K562 (cell line): ENCODE data around the gene KIN. TPM values are rescaled to one million over a fixed set of nuclear protein-coding genes. Genes with fewer than 3 reads are reported as not detected.

Experiments used
- ATAC-seq: fragments of 200-7000 bp; cut with Tn5 transposase; 3 replicates; pipeline ENCODE4 v1.9.1; 2020; ENCODE audit warnings: moderate library complexity
- BruUV-seq: library from RNA; stranded (reverse); fragments of 400-500 nt; replicated peaks from 2 replicates; lab custom pipeline; 2021; lab: Mats Ljungman, UMichigan
- CTCF ChIA-PET: fragments of 300-600 bp; formaldehyde crosslinking; extraction: SDS; loops from one replicate; lab custom pipeline; 2021; ENCODE audit warnings: low intra/inter-chr PET ratio; lab: Yijun Ruan, JAX
- POLR2A ChIA-PET: fragments of 300-600, 350-650 bp; sonication (Branson Sonifier 250); formaldehyde crosslinking; extraction: SDS; loops from one replicate; lab custom pipeline; 2021; ENCODE audit warnings: antibody characterized with exemption, inconsistent platforms; lab: Yijun Ruan, JAX
- DNase-seq, 4 experiments: peaks; one replicate each; pipeline versions ENCODE4 v3.0.0 to v3.0.0-alpha.2; 2011 to 2018; ENCODE audit warnings: low spot score in 3 of 4, mixed read lengths in 3 of 4; ENCODE audit errors: extremely low read depth in 1 of 4
- FAIRE-seq: peaks from 2 replicates; lab custom pipeline; 2011; peaks lifted over from hg19 to GRCh38; lab: Jason Lieb, UNC
- H2AFZ ChIP-seq: 2 replicates; pipeline ENCODE4 v1.6.0; 2011; ENCODE audit warnings: low read depth, low read length, control low read depth, inconsistent platforms
- H3K27ac ChIP-seq: fragments of 200-600 bp; 3 replicates; pipeline ENCODE4 v1.8.0; 2011; ENCODE audit warnings: low read depth, mild to moderate bottlenecking, control low read depth, inconsistent platforms, low read length, moderate library complexity, mixed read lengths; ENCODE audit errors: extremely low read depth
- H3K27me3 ChIP-seq, 2 experiments: fragments of 300-600 bp in 1 of 2; 2 replicates in 1 of 2; 3 replicates in 1 of 2; pipeline versions ENCODE4 v1.6.0 to v1.8.0; 2011; ENCODE audit warnings: inconsistent platforms in 2 of 2, low read length in 2 of 2, mild to moderate bottlenecking in 1 of 2, mixed read lengths in 1 of 2, moderate library complexity in 1 of 2; ENCODE audit not compliant: control insufficient read depth in 2 of 2, insufficient read depth in 2 of 2
- H3K36me3 ChIP-seq: fragments of 300-600 bp; 3 replicates; pipeline ENCODE4 v1.8.0; 2011; ENCODE audit warnings: mild to moderate bottlenecking, low read length, inconsistent platforms; ENCODE audit not compliant: control insufficient read depth, insufficient read depth
- H3K4me1 ChIP-seq, 2 experiments: fragments of 200-600 bp in 1 of 2; replicated peaks in 1 of 2; 2 replicates in 1 of 2; 3 replicates in 1 of 2; pipeline versions ENCODE4 v1.5.1 to v1.8.0; 2011; ENCODE audit warnings: inconsistent platforms in 2 of 2, low read length in 2 of 2, mild to moderate bottlenecking in 1 of 2, mixed read lengths in 1 of 2, moderate library complexity in 1 of 2; ENCODE audit not compliant: control insufficient read depth in 2 of 2, insufficient read depth in 2 of 2
- H3K4me2 ChIP-seq: 2 replicates; pipeline ENCODE4 v1.6.1; 2011; ENCODE audit warnings: low read length, control low read depth, inconsistent platforms, mixed read lengths; ENCODE audit not compliant: insufficient read depth
- H3K4me3 ChIP-seq: fragments of 200-600 bp; sonication (generic), shearing (Covaris generic); 2 replicates; pipeline ENCODE4 v1.5.1; 2016; ENCODE audit warnings: control low read depth, inconsistent platforms
- H3K79me2 ChIP-seq: fragments of 200-600 bp; 3 replicates; pipeline ENCODE4 v1.8.0; 2011; ENCODE audit warnings: low read length, inconsistent platforms; ENCODE audit not compliant: control insufficient read depth, insufficient read depth
- H3K9ac ChIP-seq, 2 experiments: 2 replicates each; pipeline versions ENCODE4 v1.6.0 to v1.6.1; 2011; ENCODE audit warnings: low read depth in 2 of 2, low read length in 2 of 2, control low read depth in 1 of 2, inconsistent platforms in 1 of 2, mild to moderate bottlenecking in 1 of 2, mixed read lengths in 1 of 2; ENCODE audit not compliant: insufficient read depth in 1 of 2
- H3K9me1 ChIP-seq: one replicate; pipeline ENCODE4 v1.6.0; 2011; ENCODE audit warnings: inconsistent platforms, mild to moderate bottlenecking, low read length, moderate library complexity; ENCODE audit not compliant: control insufficient read depth, insufficient read depth
- H3K9me3 ChIP-seq: replicated peaks from 2 replicates; pipeline ENCODE4 v1.5.1; 2011; ENCODE audit warnings: low read depth, low read length, inconsistent platforms; ENCODE audit not compliant: control insufficient read depth, insufficient read depth
- H4K20me1 ChIP-seq: replicated peaks from 2 replicates; pipeline ENCODE4 v1.6.1; 2011; ENCODE audit warnings: low read length, inconsistent platforms, mixed read lengths; ENCODE audit not compliant: control insufficient read depth, insufficient read depth
- CEBPB ChIP-seq: fragments of 450-650 bp; IDR thresholded peaks from 2 replicates; pipeline ENCODE4 v1.6.1; 2016; ENCODE audit warnings: missing genetic modification characterization, missing compliant biosample characterization
- CEBPG ChIP-seq, 3 experiments: fragments of 200-800 bp in 1 of 3; sonication (Bioruptor generic) in 1 of 3; sonication (generic) in 1 of 3; formaldehyde crosslinking in 1 of 3; IDR thresholded peaks in 2 of 3; conservative IDR thresholded peaks in 1 of 3; 2 replicates each; pipeline versions ENCODE4 v1.6.1 to v1.8.0; 2016 to 2022; ENCODE audit warnings: missing compliant biosample characterization in 2 of 3, missing genetic modification characterization in 2 of 3, mild to moderate bottlenecking in 1 of 3, missing genetic modification reagents in 1 of 3
- KAT7 ChIP-seq: sonication (generic); formaldehyde crosslinking; IDR thresholded peaks from 2 replicates; pipeline ENCODE4 v1.8.0; 2022; ENCODE audit warnings: missing genetic modification reagents, mild to moderate bottlenecking, borderline replicate concordance
- whole genome bisulfite sequencing: fragments of 100-300 bp; shearing (Covaris generic); methylation state at CpG from one replicate; pipeline ENCODE4 v1.1.6; 2016; ENCODE audit warnings: low coverage, mixed read lengths; ENCODE audit not compliant: insufficient coverage; ENCODE audit errors: missing lambda C conversion rate; 5-methylcytosine and 5-hydroxymethylcytosine counted together
- in situ Hi-C: fragments of 300-500 bp; cut with MboI; formaldehyde crosslinking; loops from 4 replicates; pipeline ENCODE4 v1.15.0; 2018; ENCODE audit warnings: inconsistent platforms, mixed read lengths
- intact Hi-C: fragments of 100-400 bp; cut with micrococcal nuclease; formaldehyde crosslinking; loops from 2 replicates; pipeline ENCODE4 v1.14.2; 2022
- polyA plus RNA-seq, 8 experiments: library from polyadenylated mRNA; depleted of rRNA in 4 of 8; stranded (reverse) in 5 of 8; unstranded in 3 of 8; fragments of >200 nt; fragmentation: Nextera tagmentation in 2 of 8; fragmentation: Illumina TruSeq in 1 of 8; extraction: Ambion mirVana in 2 of 8; extraction: Trizol in 1 of 8; gene quantifications; 2 replicates each; pipeline versions ENCODE4 v1.2.1 to v1.2.3, GENCODE V29; 2011 to 2014; ENCODE audit warnings: inconsistent platforms in 1 of 8, missing spikeins in 1 of 8
- total RNA-seq, 7 experiments: library from RNA; depleted of rRNA in 6 of 7; stranded (reverse); fragments of >200 nt in 6 of 7; fragmentation: Illumina TruSeq in 2 of 7; extraction: Trizol in 2 of 7; gene quantifications; 2 replicates each; pipeline versions ENCODE4 v1.2.1 to v1.2.3, GENCODE V29; 2011 to 2021; ENCODE audit warnings: low replicate concordance in 1 of 7
- TF ChIP-seq, protein P1 (sequence below): fragments of 200-400 bp; formaldehyde crosslinking; IDR thresholded peaks from 2 replicates; pipeline ENCODE4 v1.6.1; 2017; ENCODE audit warnings: mild to moderate bottlenecking, low read depth, low read length, moderate library complexity
- TF ChIP-seq, protein P2 (sequence below): sonication (generic); formaldehyde crosslinking; IDR thresholded peaks from 2 replicates; pipeline ENCODE4 v1.8.0; 2022; ENCODE audit warnings: mild to moderate bottlenecking, low read depth, missing genetic modification reagents

Gene KIN
- total and polyA plus RNA-seq, 9 of the 15 experiments (the other 6 are each of a cell fraction or from before 2014, with no cell fraction given) = 11.7 to 35.6 (median 16.0) TPM

DNA sequence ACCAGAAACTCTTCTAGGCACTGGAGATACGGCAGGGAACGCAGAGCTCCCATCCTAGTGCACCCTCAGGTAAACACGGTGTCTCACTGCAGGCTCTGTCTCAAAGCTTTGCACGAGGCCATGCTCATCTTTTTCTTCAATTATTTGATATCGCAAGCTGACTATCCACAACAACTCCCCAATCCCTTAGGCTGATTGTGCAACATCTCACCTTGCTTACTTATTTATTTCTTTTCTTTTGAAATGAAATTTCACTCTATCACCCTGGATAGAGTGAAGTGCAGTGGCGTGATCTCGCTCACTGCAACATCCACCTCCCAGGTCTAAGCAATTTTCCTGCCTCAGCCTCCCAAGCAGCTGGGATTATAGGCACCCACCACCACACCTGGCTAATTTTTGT, 72.3 kb downstream of the KIN start:
- intact Hi-C loops = no loop called here
- Histone ChIP-seq H3K79me2 (no peaks in the 10 kb centered on the region), H3K4me1 (no peaks in the 10 kb centered on the region), H3K4me3 (no peak overlapping the region), H3K27me3 (peaks cover 23 to 52% of the 10 kb centered on the region in 2 experiments), H3K36me3 (no peaks in the 10 kb centered on the region), H2AFZ (no peak overlapping the region), H3K9me1 (no peaks in the 10 kb centered on the region), H4K20me1 (no peaks in the 10 kb centered on the region), H3K9ac (no peak overlapping the region), H3K9me3 (no peaks in the 10 kb centered on the region), H3K4me2 (no peak overlapping the region), H3K27ac (no peak overlapping the region)
- CTCF ChIA-PET = no interaction called here
- TF ChIP-seq CEBPG (CRISPR knock-in tag; IDR thresholded peaks at IDR 0.05) (no peak), CEBPG (tag; conservative IDR thresholded peaks at IDR 0.05 in 1 of 2, IDR thresholded peaks at IDR 0.05 in 1 of 2) (peak in 1 of 2 experiments; percentile 32; a peak in 1 of 4 replicates), CEBPB (tag) (peak; percentile 72), KAT7 (CRISPR knock-in tag) (no peak)
- TF ChIP-seq, protein P1, sequence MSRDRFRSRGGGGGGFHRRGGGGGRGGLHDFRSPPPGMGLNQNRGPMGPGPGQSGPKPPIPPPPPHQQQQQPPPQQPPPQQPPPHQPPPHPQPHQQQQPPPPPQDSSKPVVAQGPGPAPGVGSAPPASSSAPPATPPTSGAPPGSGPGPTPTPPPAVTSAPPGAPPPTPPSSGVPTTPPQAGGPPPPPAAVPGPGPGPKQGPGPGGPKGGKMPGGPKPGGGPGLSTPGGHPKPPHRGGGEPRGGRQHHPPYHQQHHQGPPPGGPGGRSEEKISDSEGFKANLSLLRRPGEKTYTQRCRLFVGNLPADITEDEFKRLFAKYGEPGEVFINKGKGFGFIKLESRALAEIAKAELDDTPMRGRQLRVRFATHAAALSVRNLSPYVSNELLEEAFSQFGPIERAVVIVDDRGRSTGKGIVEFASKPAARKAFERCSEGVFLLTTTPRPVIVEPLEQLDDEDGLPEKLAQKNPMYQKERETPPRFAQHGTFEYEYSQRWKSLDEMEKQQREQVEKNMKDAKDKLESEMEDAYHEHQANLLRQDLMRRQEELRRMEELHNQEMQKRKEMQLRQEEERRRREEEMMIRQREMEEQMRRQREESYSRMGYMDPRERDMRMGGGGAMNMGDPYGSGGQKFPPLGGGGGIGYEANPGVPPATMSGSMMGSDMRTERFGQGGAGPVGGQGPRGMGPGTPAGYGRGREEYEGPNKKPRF = no peak
- TF ChIP-seq, protein P2, sequence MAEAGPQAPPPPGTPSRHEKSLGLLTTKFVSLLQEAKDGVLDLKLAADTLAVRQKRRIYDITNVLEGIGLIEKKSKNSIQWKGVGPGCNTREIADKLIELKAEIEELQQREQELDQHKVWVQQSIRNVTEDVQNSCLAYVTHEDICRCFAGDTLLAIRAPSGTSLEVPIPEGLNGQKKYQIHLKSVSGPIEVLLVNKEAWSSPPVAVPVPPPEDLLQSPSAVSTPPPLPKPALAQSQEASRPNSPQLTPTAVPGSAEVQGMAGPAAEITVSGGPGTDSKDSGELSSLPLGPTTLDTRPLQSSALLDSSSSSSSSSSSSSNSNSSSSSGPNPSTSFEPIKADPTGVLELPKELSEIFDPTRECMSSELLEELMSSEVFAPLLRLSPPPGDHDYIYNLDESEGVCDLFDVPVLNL (CRISPR knock-in tag) = no peak
- ATAC-seq (no peak), DNase-seq (no peak), FAIRE-seq (no peak)
- in situ Hi-C loops = no loop called here
- BruUV-seq = no TSS peak
- WGBS = 0% methylated on average over 7 of the region's 7 CpGs
- POLR2A ChIA-PET = interaction anchor here (0.6 kb wide), 1 partner anchor 84 kb away, joined by 4 read pairs; no protein-coding TSS in a partner anchor
